NB4 (cell line): Measurements from ENCODE around the gene CCDC88C.

Experiments
- DNase-seq: peaks from one replicate; pipeline ENCODE4 v3.0.0; 2010; ENCODE audit warnings: low read depth
- H3K4me3 ChIP-seq: one replicate; pipeline ENCODE4 v1.5.1; 2011; ENCODE audit warnings: mild to moderate bottlenecking, low read depth, low read length, moderate library complexity
- CTCF ChIP-seq: IDR thresholded peaks from one replicate; pipeline ENCODE4 v1.5.1; 2012; ENCODE audit warnings: low read depth, low read length
- MAX ChIP-seq: IDR thresholded peaks from 2 replicates; pipeline ENCODE4 v1.6.1; 2011; ENCODE audit warnings: low read depth, low read length
- MYC ChIP-seq: IDR thresholded peaks from 2 replicates; pipeline ENCODE4 v1.6.1; 2011; ENCODE audit warnings: low read depth, low read length
- POLR2A ChIP-seq: IDR thresholded peaks from 2 replicates; pipeline ENCODE4 v1.6.1; 2011; ENCODE audit warnings: mild to moderate bottlenecking; ENCODE audit not compliant: insufficient read length; ENCODE audit errors: extremely low read depth

The CCDC88C gene

GRCh38 chr14:91264151-91265150 lies 153.2 kb downstream of the CCDC88C start:
- H3K4me3 ChIP-seq: no peak overlapping the region
- TF ChIP-seq MYC: no peak
- no peak for TF ChIP-seq CTCF
- TF ChIP-seq POLR2A: no peak
- TF ChIP-seq MAX: no peak

GRCh38 chr14:91263329-91263728 lies 154.3 kb downstream of the CCDC88C start:
- DNase-seq: no peak
- no peak overlapping the region for H3K4me3 ChIP-seq
- TF ChIP-seq CTCF (no peak), POLR2A (no peak), MAX (no peak), MYC (no peak)

More at GRCh38 chr14:91264151-91265150, 153.2 kb downstream of the CCDC88C start:
- DNase-seq: no peak

- no peak for DNase-seq
- no peak overlapping the region for H3K4me3 ChIP-seq
- TF ChIP-seq MYC (no peak), MAX (no peak), CTCF (no peak), POLR2A (no peak)
These were observed 155.6 kb downstream of the CCDC88C start for GRCh38 chr14:91261986-91262549.

GRCh38 chr14:91261115-91261514 lies 156.5 kb downstream of the CCDC88C start:
- no peak overlapping the region for H3K4me3 ChIP-seq
- no peak for TF ChIP-seq POLR2A
- TF ChIP-seq CTCF: no peak
- no peak for TF ChIP-seq MYC
- no peak for TF ChIP-seq MAX
- DNase-seq: no peak

GRCh38 chr14:91258876-91259275 lies 158.7 kb downstream of the CCDC88C start:
- DNase-seq: no peak
- TF ChIP-seq CTCF (no peak), MAX (no peak), MYC (no peak), POLR2A (no peak)
- H3K4me3 ChIP-seq: no peak overlapping the region
